ENCODE measurements around the gene F13B. TPM values are rescaled to one million over a fixed set of nuclear protein-coding genes. Genes with fewer than 3 reads are reported as not detected.
"Not testable (repeated sequence)": the region's sequence is repeated elsewhere in the genome, so short reads cannot be mapped to it uniquely, and the experiment has no call there.

F13B gene
- total RNA-seq, 4 donors from 2014 or later, result not detected

DNA sequence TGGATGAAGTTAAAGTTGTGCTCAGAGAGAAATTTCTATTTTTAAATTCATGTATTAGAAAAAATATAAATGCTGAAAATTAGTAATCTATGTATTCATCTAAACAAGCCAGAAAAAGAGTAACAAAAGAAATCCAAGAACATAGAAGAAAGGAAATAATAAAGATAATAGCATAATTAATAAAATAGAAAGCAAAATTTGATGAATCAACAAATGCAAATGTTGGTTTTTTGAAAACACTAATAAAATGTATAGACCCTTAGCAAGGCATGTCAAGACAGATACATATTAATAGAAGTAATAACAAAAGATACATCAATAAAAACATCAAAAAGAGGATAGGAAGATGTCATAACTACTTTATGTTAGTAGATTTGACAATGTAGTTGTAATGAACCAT is 18.0 kb downstream of the F13B start:
- Histone ChIP-seq H3K4me1 (no peaks in the 10 kb centered on the region), H3K27me3 (no peaks in the 10 kb centered on the region), H3K9me3 (no peaks in the 10 kb centered on the region), H3K4me3 (no peak overlapping the region), H3K27ac (no peak overlapping the region), H3K36me3 (no peaks in the 10 kb centered on the region)
- no peak for DNase-seq (ENCODE audit: low spot score in 2 of 2)
- no peak for TF ChIP-seq EP300 (IDR thresholded peaks at IDR 0.05)
- no peak for TF ChIP-seq POLR2AphosphoS5 (IDR thresholded peaks at IDR 0.05)
- TF ChIP-seq, protein P1, sequence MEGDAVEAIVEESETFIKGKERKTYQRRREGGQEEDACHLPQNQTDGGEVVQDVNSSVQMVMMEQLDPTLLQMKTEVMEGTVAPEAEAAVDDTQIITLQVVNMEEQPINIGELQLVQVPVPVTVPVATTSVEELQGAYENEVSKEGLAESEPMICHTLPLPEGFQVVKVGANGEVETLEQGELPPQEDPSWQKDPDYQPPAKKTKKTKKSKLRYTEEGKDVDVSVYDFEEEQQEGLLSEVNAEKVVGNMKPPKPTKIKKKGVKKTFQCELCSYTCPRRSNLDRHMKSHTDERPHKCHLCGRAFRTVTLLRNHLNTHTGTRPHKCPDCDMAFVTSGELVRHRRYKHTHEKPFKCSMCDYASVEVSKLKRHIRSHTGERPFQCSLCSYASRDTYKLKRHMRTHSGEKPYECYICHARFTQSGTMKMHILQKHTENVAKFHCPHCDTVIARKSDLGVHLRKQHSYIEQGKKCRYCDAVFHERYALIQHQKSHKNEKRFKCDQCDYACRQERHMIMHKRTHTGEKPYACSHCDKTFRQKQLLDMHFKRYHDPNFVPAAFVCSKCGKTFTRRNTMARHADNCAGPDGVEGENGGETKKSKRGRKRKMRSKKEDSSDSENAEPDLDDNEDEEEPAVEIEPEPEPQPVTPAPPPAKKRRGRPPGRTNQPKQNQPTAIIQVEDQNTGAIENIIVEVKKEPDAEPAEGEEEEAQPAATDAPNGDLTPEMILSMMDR (IDR thresholded peaks at IDR 0.05), result no peak
- TF ChIP-seq POLR2A (IDR thresholded peaks at IDR 0.05), result no peak

DNA sequence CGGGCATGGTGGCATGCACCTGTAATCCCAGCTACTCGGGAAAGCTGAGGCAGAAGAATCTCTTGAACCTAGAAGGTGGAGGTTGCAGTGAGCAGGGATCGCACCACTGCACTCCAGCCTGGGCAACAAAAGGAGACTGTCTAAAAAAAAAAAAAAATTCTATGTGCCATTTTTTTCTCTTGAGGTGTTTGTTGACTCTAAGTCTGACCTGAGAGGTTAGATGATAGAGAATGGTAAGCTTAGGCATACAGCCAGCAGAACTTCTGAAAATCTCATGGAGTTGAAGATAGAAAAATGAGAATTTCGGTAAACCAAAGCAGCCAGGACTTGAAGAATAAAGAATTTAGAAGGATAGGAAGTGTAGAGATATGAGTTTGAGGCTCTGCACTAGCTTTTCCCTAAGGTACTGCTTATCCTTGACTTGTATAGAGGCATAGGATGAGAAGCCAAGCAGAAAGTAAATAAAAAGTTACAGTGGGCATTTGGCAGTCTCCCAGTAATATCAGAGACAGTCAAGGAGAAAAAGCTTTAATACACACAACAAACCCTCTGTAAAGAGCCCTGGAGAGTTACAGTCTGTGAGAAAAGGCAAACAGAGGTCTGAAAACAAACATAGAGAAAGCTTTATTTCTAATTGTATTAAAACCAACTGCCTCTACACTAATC is 24.3 kb downstream of the F13B start:
- TF ChIP-seq EP300 (IDR thresholded peaks at IDR 0.05), result no peak
- TF ChIP-seq POLR2AphosphoS5 (IDR thresholded peaks at IDR 0.05), result no peak
- TF ChIP-seq POLR2A (IDR thresholded peaks at IDR 0.05), result no peak
- TF ChIP-seq, protein P1 (IDR thresholded peaks at IDR 0.05), result no peak
- DNase-seq (ENCODE audit: low spot score in 2 of 2), result no peak
- 92% methylated on average over 4 of the region's 4 CpGs for WGBS
- Histone ChIP-seq H3K27me3 (no peaks in the 10 kb centered on the region), H3K27ac (no peak overlapping the region), H3K4me1 (no peaks in the 10 kb centered on the region), H3K36me3 (no peaks in the 10 kb centered on the region), H3K9me3 (no peaks in the 10 kb centered on the region), H3K4me3 (no peak overlapping the region)

DNA sequence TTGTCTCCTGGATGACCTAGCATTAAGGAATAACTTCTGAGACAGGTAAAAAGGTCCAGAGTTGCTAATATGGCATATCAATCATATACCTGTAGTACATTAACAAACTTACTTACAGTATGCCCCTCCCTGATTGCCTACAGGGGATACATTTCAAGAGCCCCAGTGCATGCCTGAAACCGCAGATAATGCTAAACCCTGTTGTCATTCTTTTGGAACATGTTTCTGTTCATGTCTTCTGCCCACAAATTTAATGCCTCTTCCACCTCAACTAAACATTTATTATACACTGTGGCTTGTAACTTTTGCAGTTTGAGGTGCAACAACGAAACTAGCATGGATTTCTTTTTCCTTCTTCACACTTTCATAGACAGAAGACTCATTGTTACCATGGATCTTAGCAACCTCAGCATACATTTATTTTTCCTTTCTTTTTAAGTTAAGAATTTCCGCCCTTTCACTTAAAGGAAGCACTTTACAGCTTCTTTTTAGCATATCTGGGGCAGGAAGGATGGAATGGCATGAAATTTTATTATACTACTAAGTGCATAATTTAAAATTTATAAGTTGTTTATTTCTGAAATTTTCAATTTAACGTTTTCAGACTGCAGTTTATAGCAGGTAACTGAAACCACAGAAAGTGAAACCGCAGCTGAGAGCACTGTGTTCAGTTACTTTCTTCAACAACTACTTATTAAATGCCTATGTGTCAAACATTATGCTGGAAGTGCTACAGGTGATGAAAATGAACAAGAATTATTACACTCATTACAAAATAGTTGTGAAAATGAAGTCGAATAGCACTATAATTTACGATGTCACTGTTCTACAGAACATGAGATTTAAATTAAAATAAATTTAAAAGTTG is 25.3 kb downstream of the F13B start:
- H3K4me3 ChIP-seq, result no peak overlapping the region
- WGBS, result 58% methylated on average over 7 of the region's 7 CpGs
- TF ChIP-seq POLR2A (IDR thresholded peaks at IDR 0.05), result no peak
- TF ChIP-seq, protein P1 (IDR thresholded peaks at IDR 0.05), result no peak
- no peak for TF ChIP-seq POLR2AphosphoS5 (IDR thresholded peaks at IDR 0.05)
- TF ChIP-seq EP300 (IDR thresholded peaks at IDR 0.05), result no peak
- no peaks in the 10 kb centered on the region for H3K9me3 ChIP-seq
- H3K27ac ChIP-seq, result no peak overlapping the region
- H3K4me1 ChIP-seq, result no peaks in the 10 kb centered on the region
- H3K27me3 ChIP-seq, result no peaks in the 10 kb centered on the region
- no peak for DNase-seq (ENCODE audit: low spot score in 2 of 2)
- no peaks in the 10 kb centered on the region for H3K36me3 ChIP-seq

DNA sequence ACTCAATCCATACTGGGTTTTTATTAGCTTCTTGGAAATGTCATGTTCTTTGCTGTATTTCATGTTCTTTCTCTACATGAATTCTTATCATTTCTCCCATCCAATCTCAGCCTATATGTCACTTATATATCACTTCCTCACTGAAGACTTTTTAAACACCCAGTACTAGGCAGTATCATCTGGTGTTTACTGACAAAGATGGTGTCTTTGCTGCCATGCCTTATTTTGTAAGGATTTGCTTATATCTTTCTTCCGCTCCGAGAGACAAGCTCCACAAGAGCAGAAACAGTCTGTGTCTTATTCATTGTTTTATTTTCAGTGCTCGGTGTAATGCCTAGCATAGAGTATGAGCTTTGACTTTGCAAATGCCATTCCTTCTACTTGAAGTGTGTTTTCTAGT is 30.2 kb downstream of the F13B start:
- Histone ChIP-seq H3K27ac (no peak overlapping the region), H3K27me3 (no peaks in the 10 kb centered on the region), H3K4me3 (no peak overlapping the region), H3K36me3 (no peaks in the 10 kb centered on the region), H3K4me1 (no peaks in the 10 kb centered on the region), H3K9me3 (no peaks in the 10 kb centered on the region)
- WGBS, result 93% methylated on average over 3 of the region's 3 CpGs
- DNase-seq (ENCODE audit: low spot score in 2 of 2), result no peak
- TF ChIP-seq POLR2AphosphoS5 (IDR thresholded peaks at IDR 0.05), result no peak
- no peak for TF ChIP-seq EP300 (IDR thresholded peaks at IDR 0.05)

- 66% methylated on average over 6 of the region's 6 CpGs for WGBS
- not testable (repeated sequence) for H3K27me3 ChIP-seq; H3K36me3 ChIP-seq; H3K4me3 ChIP-seq; DNase-seq (ENCODE audit: low spot score in 2 of 2); H3K27ac ChIP-seq; H3K4me1 ChIP-seq; H3K9me3 ChIP-seq
These were observed 32.3 kb downstream of the F13B start for GRCh38 chr1:197034631-197035339.

DNA sequence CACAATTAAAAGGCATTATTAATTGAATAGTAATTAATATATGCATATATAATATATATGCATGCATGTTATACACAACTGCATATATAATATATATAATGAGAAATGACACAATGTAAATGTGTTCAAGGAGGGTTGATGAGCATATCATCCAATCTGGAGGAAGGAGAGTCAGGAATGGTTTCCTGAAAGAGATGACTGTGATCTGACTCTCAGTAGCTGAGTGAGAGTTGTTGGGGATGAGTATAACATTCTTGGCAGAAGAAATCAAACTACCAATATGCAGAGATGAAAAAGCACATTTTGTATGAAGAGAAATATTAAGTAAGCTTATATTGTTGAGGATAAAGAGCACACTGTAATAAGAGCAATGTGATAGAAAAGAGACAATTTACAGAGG is 37.3 kb downstream of the F13B start:
- Histone ChIP-seq H3K9me3 (no peaks in the 10 kb centered on the region), H3K36me3 (no peaks in the 10 kb centered on the region), H3K4me3 (no peak overlapping the region), H3K27ac (no peak overlapping the region), H3K27me3 (no peaks in the 10 kb centered on the region), H3K4me1 (no peaks in the 10 kb centered on the region)
- DNase-seq (ENCODE audit: low spot score in 2 of 2), result no peak
- TF ChIP-seq EP300 (IDR thresholded peaks at IDR 0.05) (no peak), POLR2AphosphoS5 (IDR thresholded peaks at IDR 0.05) (no peak), POLR2A (IDR thresholded peaks at IDR 0.05) (no peak)
- TF ChIP-seq, protein P1 (IDR thresholded peaks at IDR 0.05), result no peak
